Fibroblast of the aortic adventitia (primary cell): ENCODE results near the gene PRR29. TPM values are rescaled to one million over a fixed set of nuclear protein-coding genes. Genes with fewer than 3 reads are reported as not detected.

ENCODE experiments used
- DNase-seq: peaks from one replicate; pipeline ENCODE4 v3.0.0-alpha.2; 2010; ENCODE audit warnings: low read depth
- H3K4me3 ChIP-seq: 2 replicates; pipeline ENCODE4 v1.5.1; 2011; ENCODE audit warnings: low read depth, mild to moderate bottlenecking, control low read depth, low read length, moderate library complexity
- CTCF ChIP-seq: IDR thresholded peaks from 2 replicates; pipeline ENCODE4 v1.5.1; 2011; ENCODE audit warnings: mild to moderate bottlenecking, low read length, control low read depth, inconsistent platforms; ENCODE audit not compliant: insufficient read depth
- total RNA-seq: library from RNA; depleted of rRNA; stranded (reverse); fragments of >200 nt; gene quantifications from 2 replicates; pipeline ENCODE4 v1.2.3, GENCODE V29; 2012; ENCODE audit warnings: low replicate concordance

PRR29 gene
- total RNA-seq, 1 donor: 0.99 TPM

- peak; percentile 75 for DNase-seq
Observed at GRCh38 chr17:64001763-64002529, 3.8 kb downstream of the PRR29 start.

GRCh38 chr17:64002658-64003525 is 4.7 kb downstream of the PRR29 start:
- no peak for DNase-seq
- no peak overlapping the region for H3K4me3 ChIP-seq
- TF ChIP-seq CTCF: no peak

More at GRCh38 chr17:64001763-64002529, 3.8 kb downstream of the PRR29 start:
- no peak for TF ChIP-seq CTCF
- no peak overlapping the region for H3K4me3 ChIP-seq

GRCh38 chr17:64003526-64004121 is 5.5 kb downstream of the PRR29 start:
- no peak for TF ChIP-seq CTCF
- no peak overlapping the region for H3K4me3 ChIP-seq
- DNase-seq: no peak

- H3K4me3 ChIP-seq: no peak overlapping the region
- TF ChIP-seq CTCF: no peak
- DNase-seq: no peak
Observed at GRCh38 chr17:64004218-64004770, 6.1 kb downstream of the PRR29 start.

- no peak for DNase-seq
Observed at GRCh38 chr17:64004903-64005733, 7.0 kb downstream of the PRR29 start.

More at GRCh38 chr17:64004903-64005733, 7.0 kb downstream of the PRR29 start:
- no peak overlapping the region for H3K4me3 ChIP-seq
- no peak for TF ChIP-seq CTCF
